Motor neuron (in vitro differentiated cells): Measurements from ENCODE around the gene RGPD6. TPM values are rescaled to one million over a fixed set of nuclear protein-coding genes. Genes with fewer than 3 reads are reported as not detected.
"Not testable (repeated sequence)": the region's sequence is repeated elsewhere in the genome, so short reads cannot be mapped to it uniquely, and the experiment has no call there.

Experiments used
- ATAC-seq, 8 experiments: fragments of 200-7000 bp; cut with Tn5 transposase; replicated peaks in 6 of 8; 2 replicates each; pipeline ENCODE4 v1.8.0; 2021; ENCODE audit warnings: mild to moderate bottlenecking in 8 of 8, moderate library complexity in 8 of 8
- H3K27ac ChIP-seq, 2 donors: fragments of 250-450 bp; sonication (Bioruptor Pico); 2 replicates each; pipeline ENCODE4 v1.9.0; 2021; ENCODE audit warnings: antibody characterized with exemption in 2 of 2, mild to moderate bottlenecking in 2 of 2, moderate library complexity in 1 of 2
- H3K4me1 ChIP-seq, 2 donors: fragments of 250-450 bp; sonication (Bioruptor Pico); replicated peaks in 1 of 2; 2 replicates each; pipeline ENCODE4 v1.6.1; 2021; ENCODE audit warnings: antibody characterized with exemption in 2 of 2, mild to moderate bottlenecking in 2 of 2, moderate library complexity in 1 of 2
- H3K4me3 ChIP-seq, 5 donors: fragments of 250-450 bp; sonication (Bioruptor Pico); 2 replicates each; pipeline ENCODE4 v1.9.0; 2021; ENCODE audit warnings: antibody characterized with exemption in 5 of 5, mild to moderate bottlenecking in 5 of 5, moderate library complexity in 4 of 5
- WGBS, 10 experiments: fragments of 450-650 bp; shearing (Covaris generic); methylation state at CpG; one replicate each; pipeline ENCODE4 v1.0.0; 2022; 5-methylcytosine and 5-hydroxymethylcytosine counted together
- in situ Hi-C, 9 experiments: fragments of 400-800 bp; cut with MboI; loops; one replicate each; pipeline ENCODE4 v1.15.0; 2021; ENCODE audit warnings: low sequenced_read_pairs in 9 of 9, low pct_unique_long_range_greater_than_20kb in 2 of 9; ENCODE audit not compliant: unreplicated experiment in 9 of 9
- total RNA-seq, 8 experiments: library from RNA; unstranded; fragments of 300-600 nt; gene quantifications; 2 replicates each; pipeline versions ENCODE4 v1.2.3 to v1.2.4, GENCODE V29; 2022

RGPD6 gene
- total RNA-seq, 8 experiments from 2014 or later: 19.7 to 47.3 (median 27.0) TPM

DNA sequence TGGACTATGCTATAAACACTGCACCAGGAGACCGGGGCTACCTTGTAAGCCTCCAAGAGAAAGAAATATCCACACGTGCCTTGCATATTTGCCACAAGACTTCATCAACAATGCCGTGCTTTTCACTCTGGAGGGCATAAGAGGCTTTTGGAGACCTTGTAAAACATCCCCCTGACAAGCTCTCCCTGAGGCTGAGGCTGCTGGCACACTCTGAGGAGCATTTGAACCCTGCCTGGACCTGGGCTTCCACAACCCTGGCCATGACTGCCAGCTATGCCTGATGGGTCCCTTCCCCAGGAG, 104.0 kb downstream of the RGPD6 start:
- WGBS, 10 experiments: no CpG with 5 or more reads among the region's 3 CpGs
- ATAC-seq: peak in 1 of 8 experiments; percentile 59
- in situ Hi-C loops, H3K4me3 ChIP-seq, H3K27ac ChIP-seq, H3K4me1 ChIP-seq: not testable (repeated sequence)

DNA sequence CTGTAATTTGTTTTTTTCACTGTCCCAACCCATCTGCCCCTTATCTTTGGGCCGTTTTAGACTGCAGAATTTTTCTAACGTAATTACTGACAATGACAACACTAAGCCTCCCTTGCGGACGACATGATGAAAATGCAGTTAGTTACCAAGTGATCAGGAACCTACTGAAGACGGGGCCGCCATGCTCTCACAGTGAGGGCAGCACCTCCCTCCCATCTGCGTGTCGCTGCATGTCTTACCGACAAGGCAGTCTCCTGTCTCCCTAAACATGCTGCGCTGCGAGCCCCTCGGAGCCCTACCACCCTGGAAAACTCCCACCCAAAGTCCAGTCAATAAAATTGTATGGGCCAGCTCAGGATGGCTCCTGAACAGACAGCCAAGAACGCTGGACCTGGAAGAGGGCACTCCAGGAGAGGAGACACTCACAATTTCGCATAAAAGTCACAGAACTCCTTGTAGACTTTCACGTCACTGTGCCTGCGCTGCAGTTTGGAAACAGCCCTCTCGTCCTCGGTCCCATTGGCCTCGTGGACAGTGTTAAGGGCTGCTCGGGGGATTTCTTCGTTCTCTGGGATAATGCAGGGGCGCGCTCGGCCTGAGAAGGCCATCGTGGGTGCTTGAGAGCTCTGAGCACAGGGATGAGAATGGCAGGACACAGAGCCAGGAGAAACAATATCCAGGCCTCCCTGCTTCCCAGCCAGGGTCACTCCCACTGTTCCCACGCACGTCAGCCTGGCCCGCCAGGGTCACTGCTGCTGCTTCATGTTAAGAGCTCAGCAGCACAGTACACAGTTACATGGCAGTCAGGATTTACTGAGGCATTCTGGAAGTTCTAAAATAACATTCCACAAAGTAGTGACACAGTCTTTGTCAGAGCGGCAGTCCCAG, 104.6 kb downstream of the RGPD6 start, which contains the start of gene LIMS4:
Gene LIMS4 (minus strand): TSS at position 646 of the 888 bp plus-strand sequence. CDS start 38 bp downstream, at position 608.
- H3K4me1 ChIP-seq, H3K4me3 ChIP-seq, in situ Hi-C loops, H3K27ac ChIP-seq: not testable (repeated sequence)
- ATAC-seq: peak in 7 of 8 experiments; percentile 10 to 93 (median 89)
- no CpG with 5 or more reads among the region's 29 CpGs for WGBS, 10 experiments

DNA sequence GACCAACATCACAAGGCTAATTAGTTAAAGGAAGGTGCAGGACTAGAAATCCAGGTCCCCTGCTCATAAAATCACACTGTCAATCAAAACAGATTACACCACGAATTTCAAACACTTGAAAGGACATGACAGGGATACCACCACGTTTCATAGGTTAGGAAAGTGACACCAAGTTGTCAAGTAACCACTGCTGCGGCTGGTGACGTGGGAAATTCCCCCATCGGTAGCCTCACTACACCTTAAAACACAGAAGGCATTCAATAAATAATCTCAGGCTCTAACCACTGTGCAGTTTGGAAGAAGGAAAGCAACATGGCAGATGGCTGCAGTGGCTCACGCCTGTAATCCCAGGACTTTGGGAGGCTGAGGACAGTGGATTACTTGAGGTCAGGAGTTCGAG, 108.1 kb downstream of the RGPD6 start:
- no CpG with 5 or more reads among the region's 7 CpGs for WGBS, 10 experiments
- H3K27ac ChIP-seq, H3K4me1 ChIP-seq, H3K4me3 ChIP-seq, in situ Hi-C loops, ATAC-seq: not testable (repeated sequence)

DNA sequence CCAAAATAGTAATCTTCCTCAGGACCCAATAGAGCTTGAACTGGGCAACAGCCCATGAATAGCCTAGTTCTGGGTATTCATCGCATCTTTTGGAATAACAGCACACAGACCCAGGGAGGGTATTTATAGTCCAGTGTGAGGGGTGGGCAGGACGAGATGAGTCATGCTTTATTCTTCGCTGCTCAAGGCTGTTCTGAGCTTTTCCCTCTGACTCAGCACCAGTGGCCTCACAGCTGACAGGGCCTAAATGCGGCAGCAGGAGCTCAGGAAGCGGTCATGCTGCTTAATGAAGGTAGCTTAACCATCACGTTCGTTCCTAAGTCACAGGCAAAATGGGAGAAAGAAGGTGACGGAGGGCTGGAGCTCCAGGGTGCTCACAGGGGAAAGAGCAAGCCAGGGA, 111.7 kb downstream of the RGPD6 start:
- in situ Hi-C loops, H3K4me1 ChIP-seq, H3K27ac ChIP-seq, H3K4me3 ChIP-seq: not testable (repeated sequence)
- no CpG with 5 or more reads among the region's 8 CpGs for WGBS, 10 experiments
- ATAC-seq: peak; percentile 90 to 100 (median 100)

Other genes starting within 250 kb of the RGPD6 start
- gene LIMS4, start 104.4 kb downstream of the RGPD6 start, total RNA-seq: 1 to 10 TPM in 3 of 8 experiments, under 1 TPM in 5; 0.21 to 4.1 (median 0.71) TPM
- 100 to 1,000 TPM in 1 of 8 experiments, 10 to 100 TPM in 3, 1 to 10 TPM in 3, under 1 TPM in 1; 0.76 to 112 (median 17.4) TPM for gene BUB1, start 100.8 kb upstream of the RGPD6 start, total RNA-seq
- gene ACOXL, start 155.4 kb upstream of the RGPD6 start, total RNA-seq: under 1 TPM; 0.15 to 0.59 (median 0.20) TPM